Stimulated activated effector memory CD8-positive, alpha-beta T cell treated with anti-CD3 and anti-CD28 coated beads, Interleukin-12 subunit alpha, Interleukin-12 subunit beta, amount 100 ng/mL, for 72 hours (primary cell): Measurements from ENCODE around the gene TAF10.

Experiments used
- ATAC-seq: fragments of 150-1000 bp; cut with Tn5 transposase; 2 replicates; pipeline ENCODE4 v1.10.0; 2021
- DNase-seq, 2 donors: peaks; one replicate each; pipeline ENCODE4 v3.0.0; 2021 to 2022; ENCODE audit warnings: low spot score in 2 of 2
- H3K27ac Mint-ChIP-seq: one replicate; pipeline ENCODE4 v1.8.0; 2022; ENCODE audit warnings: mild to moderate bottlenecking, mixed read lengths
- H3K36me3 Mint-ChIP-seq: one replicate; pipeline ENCODE4 v1.8.0; 2022; ENCODE audit warnings: mild to moderate bottlenecking, mixed read lengths
- H3K4me1 Mint-ChIP-seq: one replicate; pipeline ENCODE4 v1.8.0; 2022; ENCODE audit warnings: mixed read lengths
- H3K4me3 Mint-ChIP-seq: one replicate; pipeline ENCODE4 v1.8.0; 2022; ENCODE audit warnings: mild to moderate bottlenecking, mixed read lengths
- H3K9me3 Mint-ChIP-seq: one replicate; pipeline ENCODE4 v1.8.0; 2022; ENCODE audit warnings: mixed read lengths

The TAF10 gene

DNA sequence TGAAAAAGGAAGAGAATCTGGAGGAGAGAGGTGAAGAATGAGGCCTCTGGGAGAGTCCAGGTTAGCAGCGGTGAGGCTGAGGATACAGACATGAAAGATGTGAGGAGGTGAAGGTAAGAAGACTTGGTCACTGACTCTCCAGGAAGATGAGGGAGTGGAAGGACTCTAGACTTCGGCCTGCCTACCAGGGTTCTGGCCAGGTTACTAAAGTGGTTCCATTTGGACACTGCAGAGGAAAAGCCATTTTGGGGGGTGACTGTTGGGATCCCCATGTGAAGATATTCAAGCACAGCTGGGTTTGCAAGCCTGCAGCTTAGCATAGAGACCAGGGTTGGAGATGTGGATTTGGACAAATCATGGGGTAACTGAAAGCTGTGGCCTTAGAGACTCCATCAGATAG is 35.8 kb upstream of the TAF10 start:
- Mint-ChIP-seq H3K9me3 (no peaks in the 10 kb centered on the region), H3K27ac (no peak overlapping the region), H3K4me3 (no peak overlapping the region), H3K4me1 (peaks cover 7% of the 10 kb centered on the region), H3K36me3 (no peaks in the 10 kb centered on the region)
- no peak for ATAC-seq
- DNase-seq: no peak

DNA sequence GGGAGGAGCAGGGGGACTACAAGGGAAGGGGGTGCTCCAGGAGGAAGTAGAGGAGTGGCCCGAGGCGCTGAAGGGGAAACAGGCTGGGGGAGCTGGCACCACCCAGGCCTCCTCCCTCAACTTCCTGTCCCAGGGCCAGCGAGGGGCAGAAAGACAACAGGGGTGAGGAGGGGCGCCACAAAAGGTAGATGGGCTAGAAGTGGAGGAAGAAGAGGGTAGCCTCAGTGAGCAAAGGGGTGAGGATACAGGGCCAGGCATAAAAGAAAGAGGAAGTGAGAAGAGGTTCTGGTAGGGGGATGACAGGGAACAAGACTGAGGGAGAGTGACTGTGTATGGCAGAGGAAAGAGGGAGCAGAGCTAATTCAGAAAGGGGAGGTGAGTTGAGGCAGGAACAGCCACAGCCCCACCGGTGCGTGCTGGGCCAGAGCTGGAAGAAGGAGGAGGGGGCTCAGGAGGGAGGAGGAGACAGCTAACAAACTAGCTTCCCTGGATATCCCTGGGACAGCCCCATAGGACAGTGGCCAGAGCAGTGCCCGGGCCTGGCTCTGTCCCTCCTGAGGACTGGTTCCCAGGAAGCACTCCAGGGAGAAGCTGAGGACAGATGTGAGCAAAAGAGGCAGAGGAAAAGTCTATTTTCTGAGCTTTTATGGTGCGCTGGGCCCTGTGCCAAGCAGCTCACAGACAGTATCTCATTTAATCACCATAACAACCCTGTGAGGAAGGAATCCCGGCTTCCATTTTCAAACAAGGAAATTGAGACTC is 35.1 kb upstream of the TAF10 start:
- Mint-ChIP-seq H3K27ac (no peak overlapping the region), H3K4me1 (peaks cover 7% of the 10 kb centered on the region), H3K4me3 (no peak overlapping the region), H3K36me3 (no peaks in the 10 kb centered on the region), H3K9me3 (no peaks in the 10 kb centered on the region)
- ATAC-seq: peak; percentile 59
- DNase-seq: peak in 1 of 2 donors; percentile 63

DNA sequence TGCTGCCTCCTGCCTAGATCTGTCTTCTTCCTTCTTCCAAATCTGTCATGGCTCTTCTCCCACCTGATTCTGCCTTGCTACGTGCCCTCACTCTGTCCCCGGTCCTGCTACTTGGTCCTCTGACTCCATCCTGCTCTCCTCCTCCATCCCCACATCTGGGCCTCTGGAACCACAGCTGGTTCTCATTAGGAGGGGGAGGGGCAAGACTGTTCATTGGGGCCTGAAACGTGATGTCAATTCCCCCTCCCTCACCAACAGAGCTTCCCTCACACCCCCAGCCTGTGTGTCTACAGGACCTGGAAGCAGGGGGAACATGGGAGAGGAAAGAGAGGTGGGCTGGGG is 34.5 kb upstream of the TAF10 start:
- Mint-ChIP-seq H3K27ac (no peak overlapping the region), H3K4me1 (peaks cover 7% of the 10 kb centered on the region), H3K36me3 (no peaks in the 10 kb centered on the region), H3K9me3 (no peaks in the 10 kb centered on the region), H3K4me3 (no peak overlapping the region)
- ATAC-seq (no peak), DNase-seq (peak in 1 of 2 donors; percentile 59)

- H3K27ac Mint-ChIP-seq: no peak overlapping the region
- H3K4me1 Mint-ChIP-seq: peaks cover 7% of the 10 kb centered on the region
- H3K9me3 Mint-ChIP-seq: no peaks in the 10 kb centered on the region
- no peaks in the 10 kb centered on the region for H3K36me3 Mint-ChIP-seq
- ATAC-seq: peak; percentile 4
- no peak overlapping the region for H3K4me3 Mint-ChIP-seq
- no peak for DNase-seq
Observed at GRCh38 chr11:6646071-6646470, 34.1 kb upstream of the TAF10 start.

DNA sequence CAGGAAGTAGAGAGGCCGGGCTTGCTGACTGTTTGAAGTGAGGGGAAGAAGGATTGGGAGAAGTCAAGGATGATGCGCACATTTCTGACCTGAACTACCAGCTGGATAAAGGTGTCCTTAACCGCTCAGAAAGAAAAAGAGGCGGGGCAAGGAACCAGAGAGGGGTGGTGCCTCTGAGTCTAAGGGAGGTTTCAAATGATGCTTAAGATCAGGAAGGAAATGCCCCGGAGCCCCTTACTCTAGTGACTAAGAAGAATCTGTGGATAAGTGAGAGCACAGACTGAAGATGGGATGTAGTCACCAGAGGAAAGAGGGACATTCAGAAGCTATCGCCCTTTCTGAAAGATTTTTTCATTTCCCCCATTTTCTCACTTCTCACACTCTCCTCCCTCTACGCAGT is 30.9 kb upstream of the TAF10 start:
- no peak for ATAC-seq
- Mint-ChIP-seq H3K27ac (no peak overlapping the region), H3K36me3 (no peaks in the 10 kb centered on the region), H3K9me3 (no peaks in the 10 kb centered on the region), H3K4me3 (no peak overlapping the region), H3K4me1 (peaks cover 7% of the 10 kb centered on the region)
- no peak for DNase-seq

GRCh38 chr11:6640985-6641701 is 29.1 kb upstream of the TAF10 start:
- Mint-ChIP-seq H3K4me1 (peaks cover 7% of the 10 kb centered on the region), H3K4me3 (no peak overlapping the region), H3K9me3 (no peaks in the 10 kb centered on the region), H3K27ac (no peak overlapping the region), H3K36me3 (no peaks in the 10 kb centered on the region)
- DNase-seq (no peak), ATAC-seq (no peak)

GRCh38 chr11:6640036-6640984 is 28.3 kb upstream of the TAF10 start:
- Mint-ChIP-seq H3K27ac (no peak overlapping the region), H3K4me3 (no peak overlapping the region), H3K9me3 (no peaks in the 10 kb centered on the region), H3K36me3 (no peaks in the 10 kb centered on the region), H3K4me1 (peaks cover 6% of the 10 kb centered on the region)
- ATAC-seq (no peak), DNase-seq (no peak)

DNA sequence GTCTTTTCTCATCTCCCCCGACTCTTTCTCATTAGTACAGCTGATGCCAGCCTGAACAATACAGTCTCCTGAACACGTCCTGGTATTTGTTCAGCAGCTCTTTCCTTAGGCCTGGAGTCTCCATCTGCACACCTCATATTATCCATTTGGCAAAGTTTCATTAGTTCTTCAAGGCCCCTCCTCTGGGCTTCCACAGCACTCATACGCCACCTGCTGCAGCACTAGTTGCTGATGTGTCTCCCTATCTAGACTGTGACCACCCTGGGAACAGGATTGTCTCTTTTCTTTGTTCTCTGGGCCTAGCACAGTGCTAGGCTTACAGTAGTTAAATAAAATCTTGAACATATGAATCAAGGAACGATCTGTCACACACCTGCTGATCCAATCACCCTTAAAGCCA is 26.4 kb upstream of the TAF10 start:
- no peaks in the 10 kb centered on the region for H3K36me3 Mint-ChIP-seq
- H3K4me3 Mint-ChIP-seq: no peak overlapping the region

DNA sequence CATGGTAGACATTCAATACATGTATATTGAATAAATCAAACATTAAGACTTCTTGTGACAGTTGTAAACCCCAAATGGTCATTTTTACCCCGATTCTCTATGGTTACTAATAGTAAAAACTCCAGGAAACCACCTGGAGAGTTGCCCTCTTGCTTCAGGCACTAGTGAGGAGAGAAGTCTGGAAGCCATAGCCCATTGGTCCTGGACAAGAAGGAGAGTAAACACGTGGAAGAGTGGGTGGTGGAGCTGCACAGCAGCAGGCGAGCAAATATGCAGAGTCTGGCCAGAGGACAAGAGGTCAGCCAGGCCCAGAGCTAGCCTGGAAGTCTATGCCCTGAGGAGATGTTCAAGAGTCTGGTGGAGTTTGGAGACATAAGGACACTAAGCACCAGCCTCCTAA is 25.9 kb upstream of the TAF10 start:
- no peaks in the 10 kb centered on the region for H3K4me1 Mint-ChIP-seq
- no peak overlapping the region for H3K27ac Mint-ChIP-seq
- no peak overlapping the region for H3K4me3 Mint-ChIP-seq
- H3K9me3 Mint-ChIP-seq: no peaks in the 10 kb centered on the region
- no peak for DNase-seq
- no peaks in the 10 kb centered on the region for H3K36me3 Mint-ChIP-seq
- no peak for ATAC-seq

More for the DNA sequence above, 26.4 kb upstream of the TAF10 start:
- no peak for ATAC-seq
- no peak for DNase-seq
- H3K9me3 Mint-ChIP-seq: no peaks in the 10 kb centered on the region
- no peaks in the 10 kb centered on the region for H3K4me1 Mint-ChIP-seq
- H3K27ac Mint-ChIP-seq: no peak overlapping the region

DNA sequence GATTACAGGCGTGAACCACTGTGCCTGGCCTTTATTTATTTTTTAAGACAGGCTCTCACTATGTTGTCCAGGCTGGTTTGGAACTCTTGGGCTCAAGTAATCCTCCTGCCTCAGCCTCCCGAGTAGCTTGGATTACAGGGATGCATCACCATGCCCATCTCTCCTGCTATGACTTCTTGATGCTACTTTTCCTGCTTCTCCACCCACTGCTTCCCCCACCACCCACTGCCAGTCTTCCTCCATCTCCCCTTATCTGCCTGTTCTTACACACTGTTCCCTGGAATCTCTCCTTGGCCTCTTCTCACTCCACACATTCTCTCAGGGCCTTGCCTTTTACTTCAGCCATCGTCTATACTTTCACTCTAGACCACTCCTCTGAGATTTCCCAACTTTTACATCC is 24.5 kb upstream of the TAF10 start:
- no peak overlapping the region for H3K4me3 Mint-ChIP-seq
- H3K36me3 Mint-ChIP-seq: no peaks in the 10 kb centered on the region
- no peaks in the 10 kb centered on the region for H3K4me1 Mint-ChIP-seq
- DNase-seq (no peak), ATAC-seq (no peak)
- H3K27ac Mint-ChIP-seq: no peak overlapping the region
- H3K9me3 Mint-ChIP-seq: no peaks in the 10 kb centered on the region

DNA sequence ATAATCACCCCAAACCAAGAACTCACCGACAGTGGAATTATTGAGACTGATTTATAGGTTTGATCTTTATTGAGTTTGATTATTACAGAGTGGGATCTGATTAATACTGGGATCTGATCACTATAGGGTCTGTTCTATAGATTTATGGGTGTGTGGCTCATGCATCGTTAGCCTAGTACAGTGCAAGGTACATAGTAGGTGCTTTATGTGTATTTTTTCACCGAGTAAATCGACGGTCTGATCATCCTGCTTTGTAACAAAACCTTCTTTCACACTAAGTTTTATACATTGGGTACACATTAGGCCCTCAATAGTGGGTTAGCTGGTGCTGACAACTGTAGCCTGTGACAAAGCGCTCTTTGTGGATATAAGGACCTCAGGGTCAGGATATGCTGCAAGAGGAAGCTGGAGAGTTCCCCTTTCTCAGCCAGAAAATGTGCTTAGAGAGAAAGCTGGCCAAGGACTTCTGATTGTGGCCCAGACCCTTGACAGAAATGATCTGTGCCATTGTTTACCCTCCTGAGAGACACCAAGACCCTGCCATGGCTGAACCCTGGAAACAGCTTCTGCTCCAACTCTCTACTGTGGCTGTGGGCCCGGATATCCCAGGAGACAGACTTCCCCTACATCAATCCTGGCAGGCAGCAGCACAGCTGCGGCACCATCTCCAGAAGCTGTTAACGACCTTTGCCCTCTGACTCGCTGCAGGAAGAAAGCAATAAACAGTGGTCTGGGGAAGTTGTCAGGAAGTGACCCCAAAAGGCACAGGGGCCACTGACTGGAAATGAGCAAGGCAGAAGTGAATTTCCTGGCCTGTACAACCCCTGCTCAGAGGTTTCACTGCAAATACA is 23.3 kb upstream of the TAF10 start:
- H3K4me1 Mint-ChIP-seq: no peaks in the 10 kb centered on the region
- ATAC-seq: no peak

DNA sequence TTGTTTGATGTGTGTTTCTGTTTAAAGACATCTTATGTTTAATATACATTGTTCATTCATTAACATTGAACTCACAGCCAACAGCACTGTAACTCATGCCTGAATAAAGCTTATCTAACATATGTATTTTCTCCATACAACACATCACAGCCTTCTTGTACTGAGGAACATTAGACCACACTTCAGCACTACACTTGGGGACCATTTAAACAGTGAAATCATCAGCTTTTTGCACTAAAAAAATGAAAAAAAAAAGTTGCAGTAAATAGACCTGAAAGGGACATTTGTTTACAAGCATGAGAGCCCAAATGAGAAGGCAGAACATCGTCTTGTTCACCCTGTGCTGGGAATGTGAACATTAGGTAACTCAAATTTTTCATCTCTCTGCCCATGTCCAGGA is 22.5 kb upstream of the TAF10 start:
- Mint-ChIP-seq H3K27ac (no peak overlapping the region), H3K36me3 (no peaks in the 10 kb centered on the region), H3K9me3 (no peaks in the 10 kb centered on the region), H3K4me3 (no peak overlapping the region), H3K4me1 (no peaks in the 10 kb centered on the region)
- ATAC-seq (no peak), DNase-seq (no peak)

More for the DNA sequence above, 23.3 kb upstream of the TAF10 start:
- H3K4me3 Mint-ChIP-seq: no peak overlapping the region
- H3K36me3 Mint-ChIP-seq: no peaks in the 10 kb centered on the region
- DNase-seq: no peak
- H3K27ac Mint-ChIP-seq: no peak overlapping the region
- H3K9me3 Mint-ChIP-seq: no peaks in the 10 kb centered on the region

- Mint-ChIP-seq H3K36me3 (no peaks in the 10 kb centered on the region), H3K9me3 (no peaks in the 10 kb centered on the region), H3K4me1 (no peaks in the 10 kb centered on the region), H3K27ac (peak overlapping the region; percentile 70), H3K4me3 (no peak overlapping the region)
- no peak for ATAC-seq
- no peak for DNase-seq
Observed at GRCh38 chr11:6633422-6634408, 21.7 kb upstream of the TAF10 start.
